H1 (cell line): ENCODE results near the gene BBX. TPM values are rescaled to one million over a fixed set of nuclear protein-coding genes. Genes with fewer than 3 reads are reported as not detected.

Experiments used
- CTCF ChIA-PET: fragments of 300-600 bp; sonication (Branson Sonifier 250); formaldehyde crosslinking; loops from one replicate; lab custom pipeline; 2021; ENCODE audit not compliant: partially characterized antibody; lab: Charles Lee
- POLR2A ChIA-PET: fragments of 300-600 bp; sonication (Branson Sonifier 250); formaldehyde crosslinking; loops from one replicate; lab custom pipeline; 2021; ENCODE audit warnings: inconsistent platforms; ENCODE audit not compliant: partially characterized antibody; lab: Charles Lee
- DNase-seq, 2 experiments: peaks; one replicate each; pipeline versions ENCODE4 v3.0.0 to v3.0.0-alpha.2; 2010 to 2022; ENCODE audit warnings: low spot score in 2 of 2, low read depth in 1 of 2, mixed read lengths in 1 of 2
- FAIRE-seq: peaks from 2 replicates; lab custom pipeline; 2011; peaks lifted over from hg19 to GRCh38; lab: Jason Lieb, UNC
- H2AFZ ChIP-seq: 2 replicates; pipeline ENCODE4 v1.8.1; 2012; ENCODE audit warnings: low read length, inconsistent platforms
- H2AK5ac ChIP-seq: 2 replicates; pipeline ENCODE4 v1.6.1; 2013; ENCODE audit warnings: low read depth, low read length
- H2BK120ac ChIP-seq: replicated peaks from 2 replicates; pipeline ENCODE3; 2013; ENCODE audit warnings: low read depth, low read length, inconsistent platforms
- H2BK12ac ChIP-seq: 2 replicates; pipeline ENCODE4 v1.6.1; 2013; ENCODE audit warnings: low read depth, low read length
- H2BK15ac ChIP-seq: 2 replicates; pipeline ENCODE4 v1.6.1; 2013; ENCODE audit warnings: low read length
- H2BK20ac ChIP-seq: 2 replicates; pipeline ENCODE4 v1.6.1; 2013; ENCODE audit warnings: low read length
- H2BK5ac ChIP-seq: 2 replicates; pipeline ENCODE4 v1.6.1; 2013; ENCODE audit warnings: low read depth, low read length
- H3K14ac ChIP-seq: 2 replicates; pipeline ENCODE4 v1.6.1; 2013; ENCODE audit warnings: inconsistent platforms; ENCODE audit not compliant: insufficient read length
- H3K18ac ChIP-seq: 2 replicates; pipeline ENCODE4 v1.6.1; 2013; ENCODE audit warnings: low read length; ENCODE audit errors: extremely low read depth
- H3K23ac ChIP-seq: 2 replicates; pipeline ENCODE4 v1.6.1; 2013; ENCODE audit warnings: inconsistent platforms; ENCODE audit not compliant: insufficient read length
- H3K23me2 ChIP-seq: 2 replicates; pipeline ENCODE4 v1.6.1; 2013; ENCODE audit warnings: low read depth, low read length
- H3K27ac ChIP-seq: 2 replicates; pipeline ENCODE4 v1.6.1; 2011; ENCODE audit warnings: low read depth, low read length, inconsistent platforms
- H3K27me3 ChIP-seq, 4 experiments: replicated peaks in 1 of 4; 1 replicate in 1 of 4; 2 replicates in 3 of 4; pipeline versions ENCODE4 v1.6.1 to v1.8.1; 2011 to 2013; ENCODE audit warnings: low read length in 3 of 4, mild to moderate bottlenecking in 3 of 4, inconsistent platforms in 2 of 4, mixed read lengths in 2 of 4, moderate library complexity in 1 of 4; ENCODE audit not compliant: control insufficient read depth in 3 of 4, insufficient read depth in 3 of 4; ENCODE audit errors: extremely low read depth in 1 of 4
- H3K36me3 ChIP-seq, 4 experiments: 2 replicates each; pipeline versions ENCODE4 v1.6.1 to v1.8.1; 2011 to 2013; ENCODE audit warnings: mild to moderate bottlenecking in 4 of 4, low read length in 3 of 4, moderate library complexity in 2 of 4, control low read depth in 1 of 4, inconsistent platforms in 1 of 4; ENCODE audit not compliant: insufficient read depth in 4 of 4, control insufficient read depth in 2 of 4
- H3K4ac ChIP-seq: replicated peaks from 2 replicates; pipeline ENCODE3; 2013; ENCODE audit warnings: low read length, low read depth, mixed read lengths, inconsistent platforms; ENCODE audit not compliant: insufficient read length
- H3K4me1 ChIP-seq, 4 experiments: replicated peaks in 1 of 4; 1 replicate in 1 of 4; 2 replicates in 3 of 4; pipeline versions ENCODE4 v1.6.1 to v1.8.1; 2011 to 2013; ENCODE audit warnings: low read length in 3 of 4, inconsistent platforms in 2 of 4, mixed read lengths in 1 of 4; ENCODE audit not compliant: insufficient read depth in 4 of 4, control insufficient read depth in 3 of 4
- H3K4me2 ChIP-seq, 2 experiments: 2 replicates each; pipeline versions ENCODE4 v1.6.1 to v1.8.1; 2011 to 2013; ENCODE audit warnings: low read depth in 2 of 2, low read length in 2 of 2, control low read depth in 1 of 2, inconsistent platforms in 1 of 2, mild to moderate bottlenecking in 1 of 2; ENCODE audit not compliant: insufficient read depth in 1 of 2
- H3K4me3 ChIP-seq, 4 experiments: fragments of 200-600, 300-600 bp in 1 of 4; sonication (generic), shearing (Covaris generic), sonication (Bioruptor Twin) in 1 of 4; 2 replicates each; pipeline versions ENCODE4 v1.5.1 to v1.8.1; 2011 to 2016; ENCODE audit warnings: low read length in 4 of 4, low read depth in 3 of 4, control low read depth in 2 of 4, inconsistent platforms in 2 of 4, mild to moderate bottlenecking in 2 of 4, mixed read lengths in 1 of 4, moderate library complexity in 1 of 4; ENCODE audit not compliant: insufficient read depth in 2 of 4; ENCODE audit errors: extremely low read depth in 1 of 4
- H3K56ac ChIP-seq: replicated peaks from 2 replicates; pipeline ENCODE3; 2013; ENCODE audit warnings: low read depth, mild to moderate bottlenecking, mixed read lengths, low read length, inconsistent platforms; ENCODE audit not compliant: insufficient read length
- H3K79me1 ChIP-seq: 2 replicates; pipeline ENCODE4 v1.6.1; 2013; ENCODE audit warnings: low read depth, low read length, control low read depth
- H3K79me2 ChIP-seq, 2 experiments: 2 replicates each; pipeline versions ENCODE4 v1.6.1 to v1.8.1; 2012 to 2013; ENCODE audit warnings: low read length in 2 of 2, mild to moderate bottlenecking in 2 of 2, inconsistent platforms in 1 of 2; ENCODE audit not compliant: insufficient read depth in 2 of 2, control insufficient read depth in 1 of 2
- H3K9ac ChIP-seq, 4 experiments: replicated peaks in 1 of 4; 1 replicate in 1 of 4; 2 replicates in 3 of 4; pipeline versions ENCODE4 v1.6.1 to v1.8.1; 2011 to 2013; ENCODE audit warnings: low read depth in 3 of 4, low read length in 3 of 4, control low read depth in 2 of 4, mild to moderate bottlenecking in 2 of 4, moderate library complexity in 2 of 4, inconsistent platforms in 1 of 4; ENCODE audit errors: extremely low read depth in 1 of 4
- H3K9me3 ChIP-seq, 2 experiments: 2 replicates each; pipeline versions ENCODE4 v1.6.1 to v1.8.1; 2012 to 2013; ENCODE audit warnings: mild to moderate bottlenecking in 2 of 2, moderate library complexity in 2 of 2, control low read depth in 1 of 2, inconsistent platforms in 1 of 2, low read depth in 1 of 2, low read length in 1 of 2, mixed read lengths in 1 of 2; ENCODE audit not compliant: insufficient read depth in 2 of 2
- H4K20me1 ChIP-seq, 2 experiments: replicated peaks in 1 of 2; 2 replicates each; pipeline versions ENCODE3 to v1.8.1; 2011 to 2013; ENCODE audit warnings: inconsistent platforms in 2 of 2, low read length in 2 of 2, mild to moderate bottlenecking in 1 of 2; ENCODE audit not compliant: insufficient read depth in 2 of 2, control insufficient read depth in 1 of 2
- H4K5ac ChIP-seq: 2 replicates; pipeline ENCODE4 v1.6.1; 2013; ENCODE audit warnings: low read length, low read depth, mixed read lengths, inconsistent platforms; ENCODE audit not compliant: insufficient read length
- H4K8ac ChIP-seq: 2 replicates; pipeline ENCODE4 v1.8.0; 2013; ENCODE audit warnings: mild to moderate bottlenecking, moderate library complexity, low read length, inconsistent platforms; ENCODE audit not compliant: insufficient read depth; ENCODE audit errors: extremely low read depth
- H4K91ac ChIP-seq: replicated peaks from 2 replicates; pipeline ENCODE3; 2013; ENCODE audit warnings: low read length, mixed read lengths, inconsistent platforms; ENCODE audit not compliant: insufficient read length
- BRCA1 ChIP-seq: IDR thresholded peaks from 2 replicates; pipeline ENCODE4 v1.6.1; 2012; ENCODE audit warnings: low read depth, low read length, improper control_type of control experiment
- POLR2A ChIP-seq, 2 experiments: IDR thresholded peaks; 1 replicate in 1 of 2; 2 replicates in 1 of 2; pipeline ENCODE4 v1.6.1; 2011; ENCODE audit warnings: low read depth in 2 of 2, low read length in 2 of 2, mild to moderate bottlenecking in 2 of 2; ENCODE audit errors: control extremely low read depth in 1 of 2
- RXRA ChIP-seq: IDR thresholded peaks from 2 replicates; pipeline ENCODE4 v1.6.1; 2011; ENCODE audit warnings: low read depth, mild to moderate bottlenecking, low read length, moderate library complexity; ENCODE audit not compliant: insufficient read depth
- SIX5 ChIP-seq: IDR thresholded peaks from 2 replicates; pipeline ENCODE4 v1.6.1; 2011; ENCODE audit warnings: mild to moderate bottlenecking, low read depth, low read length
- WGBS, 2 experiments: shearing (Covaris generic) in 1 of 2; methylation state at CpG; one replicate each; pipeline versions ENCODE4 v1.1.6 to v1.1.7; 2013 to 2015; ENCODE audit warnings: low lambda C conversion rate in 2 of 2, mixed read lengths in 2 of 2, inconsistent platforms in 1 of 2, low coverage in 1 of 2, missing lambda C conversion rate in 1 of 2; ENCODE audit not compliant: insufficient replicate concordance in 2 of 2, insufficient coverage in 1 of 2, insufficient read length in 1 of 2; ENCODE audit errors: extremely low coverage in 1 of 2, missing lambda C conversion rate in 1 of 2; 5-methylcytosine and 5-hydroxymethylcytosine counted together
- polyA plus RNA-seq, 7 experiments: library from polyadenylated mRNA; depleted of rRNA in 3 of 7; stranded (reverse) in 5 of 7; unstranded in 2 of 7; fragments of >200 nt in 5 of 7; fragments of 200-250 nt in 2 of 7; gene quantifications; 1 replicate in 5 of 7; 2 replicates in 1 of 7; 4 replicates in 1 of 7; pipeline versions ENCODE4 v1.2.1 to v1.2.3, GENCODE V29; 2011 to 2013; ENCODE audit warnings: missing spikeins in 2 of 7, mixed read lengths in 2 of 7
- total RNA-seq: library from RNA; stranded (reverse); fragmentation: NEBNext Ultra II Directional; extraction: Animal tissue kit (Norgen Biotek cat#: 25700); gene quantifications from 2 replicates; pipeline ENCODE4 v1.2.1, GENCODE V29; 2021
- TF ChIP-seq, protein P1 (sequence below): IDR thresholded peaks from 2 replicates; pipeline ENCODE4 v1.6.1; 2012; ENCODE audit warnings: low read length, inconsistent platforms

Gene BBX
- total and polyA plus RNA-seq, 2 of the 8 experiments (the other 6 are each of a cell fraction or from before 2014, with no cell fraction given) = 11.0 to 42.5 TPM

DNA sequence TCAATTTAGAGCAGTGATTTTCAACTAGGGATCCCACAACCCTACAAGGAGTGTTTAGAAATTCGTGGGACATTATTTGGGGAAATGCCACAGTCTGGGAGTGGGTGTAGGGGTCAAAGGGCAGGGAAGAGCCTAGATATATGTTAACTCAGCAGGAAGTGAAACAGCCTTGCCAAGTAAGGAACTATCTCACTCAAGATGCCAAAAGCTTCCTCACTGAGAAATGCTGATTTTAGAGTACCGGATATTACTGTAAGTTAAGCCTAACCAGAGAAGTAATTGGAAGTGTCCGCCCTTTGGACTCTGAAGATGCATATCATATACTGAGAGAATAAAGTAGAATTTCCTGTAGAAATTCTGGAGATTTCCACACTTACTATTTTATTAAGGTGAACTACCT is 158.6 kb downstream of the BBX start:
- 94% methylated on average over 3 of the region's 3 CpGs; no CpG with 5 or more reads in 1 of the 2 experiments for WGBS, 2 experiments
- no peak overlapping the region for H3K23ac ChIP-seq
- CTCF ChIA-PET = interaction anchor here (1.1 to 9.1 kb wide), 3 partner anchors 9 to 58 kb away, joined by 4 to 121 read pairs (median 4); no protein-coding TSS in a partner anchor
- TF ChIP-seq RXRA (no peak), BRCA1 (no peak), SIX5 (no peak), POLR2A (IDR thresholded peaks at IDR 0.05; ENCODE audit: control extremely low read depth in 1 of 2, low read depth in 2 of 2, low read length in 2 of 2) (no peak)
- TF ChIP-seq, protein P1, sequence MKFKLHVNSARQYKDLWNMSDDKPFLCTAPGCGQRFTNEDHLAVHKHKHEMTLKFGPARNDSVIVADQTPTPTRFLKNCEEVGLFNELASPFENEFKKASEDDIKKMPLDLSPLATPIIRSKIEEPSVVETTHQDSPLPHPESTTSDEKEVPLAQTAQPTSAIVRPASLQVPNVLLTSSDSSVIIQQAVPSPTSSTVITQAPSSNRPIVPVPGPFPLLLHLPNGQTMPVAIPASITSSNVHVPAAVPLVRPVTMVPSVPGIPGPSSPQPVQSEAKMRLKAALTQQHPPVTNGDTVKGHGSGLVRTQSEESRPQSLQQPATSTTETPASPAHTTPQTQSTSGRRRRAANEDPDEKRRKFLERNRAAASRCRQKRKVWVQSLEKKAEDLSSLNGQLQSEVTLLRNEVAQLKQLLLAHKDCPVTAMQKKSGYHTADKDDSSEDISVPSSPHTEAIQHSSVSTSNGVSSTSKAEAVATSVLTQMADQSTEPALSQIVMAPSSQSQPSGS = no peak

More for the DNA sequence above, 158.6 kb downstream of the BBX start:
- Histone ChIP-seq H3K14ac (no peak overlapping the region), H3K27me3 (no peaks in the 10 kb centered on the region), H4K91ac (no peak overlapping the region), H3K79me2 (peaks cover 0 to 2% of the 10 kb centered on the region in 2 experiments; a peak in 1 of 4 replicates), H3K18ac (no peak overlapping the region), H3K27ac (no peak overlapping the region), H3K36me3 (no peaks in the 10 kb centered on the region), H2AK5ac (no peak overlapping the region), H2BK15ac (no peak overlapping the region), H3K4me2 (no peak overlapping the region), H4K8ac (no peak overlapping the region), H3K79me1 (no peaks in the 10 kb centered on the region; the same call in 1 of the 2 replicates), H3K23me2 (no peaks in the 10 kb centered on the region), H2AFZ (no peak overlapping the region), H3K4ac (no peak overlapping the region), H3K56ac (no peak overlapping the region), H2BK120ac (no peak overlapping the region), H2BK20ac (no peak overlapping the region), H2BK5ac (no peak overlapping the region), H3K4me1 (0 out of 7 replicates have a peak, but pooled peaks cover 0 to 2% (median 0%) of the 10 kb centered on the region in 4 experiments), H4K5ac (no peak overlapping the region), H4K20me1 (peaks cover 0 to 2% of the 10 kb centered on the region in 2 experiments), H3K9me3 (no peaks in the 10 kb centered on the region), H2BK12ac (no peak overlapping the region), H3K9ac (no peak overlapping the region), H3K4me3 (no peak overlapping the region)
- DNase-seq (no peak), FAIRE-seq (no peak)
- POLR2A ChIA-PET = interaction anchor here (1.2 kb wide), 1 partner anchor 20 kb away, joined by 3 read pairs; no protein-coding TSS in a partner anchor
